KOPT-K1 (cell line): ENCODE measurements around the gene DNTT.

Experiments
- H3K27ac ChIP-seq: fragments of 200-600 bp; sonication (generic); 2 replicates; pipeline ENCODE4 v1.5.1; 2016; ENCODE audit warnings: antibody characterized with exemption, mild to moderate bottlenecking, low read depth, low read length; ENCODE audit not compliant: poor library complexity, severe bottlenecking
- H3K36me3 ChIP-seq: fragments of 200-600 bp; sonication (generic); 2 replicates; pipeline ENCODE4 v1.5.1; 2017; ENCODE audit warnings: antibody characterized with exemption, mild to moderate bottlenecking, low read length, moderate library complexity; ENCODE audit not compliant: insufficient read depth
- H3K9me3 ChIP-seq: fragments of 200-600 bp; sonication (generic); 2 replicates; pipeline ENCODE4 v1.5.1; 2017; ENCODE audit warnings: antibody characterized with exemption, low read length, mild to moderate bottlenecking; ENCODE audit not compliant: insufficient read depth, poor library complexity, severe bottlenecking

Gene DNTT

GRCh38 chr10:96339956-96340904 lies 36.0 kb downstream of the DNTT start:
- H3K27ac ChIP-seq = no peak overlapping the region
- H3K36me3 ChIP-seq = peaks cover 34% of the 10 kb centered on the region
- peaks cover 1% of the 10 kb centered on the region for H3K9me3 ChIP-seq

- peaks cover 21% of the 10 kb centered on the region for H3K36me3 ChIP-seq
- peaks cover 14% of the 10 kb centered on the region for H3K9me3 ChIP-seq
- H3K27ac ChIP-seq = no peak overlapping the region
Observed at GRCh38 chr10:96341219-96342182, 37.3 kb downstream of the DNTT start.

- Histone ChIP-seq H3K36me3 (peaks cover 13% of the 10 kb centered on the region), H3K27ac (no peak overlapping the region), H3K9me3 (peaks cover 15% of the 10 kb centered on the region)
Observed at GRCh38 chr10:96342402-96342801, 38.2 kb downstream of the DNTT start.

GRCh38 chr10:96344178-96344577 lies 39.9 kb downstream of the DNTT start:
- H3K36me3 ChIP-seq = peaks cover 5% of the 10 kb centered on the region; the same call in 1 of the 2 replicates
- H3K9me3 ChIP-seq = peaks cover 15% of the 10 kb centered on the region
- H3K27ac ChIP-seq = no peak overlapping the region

- Histone ChIP-seq H3K36me3 (peaks cover 5% of the 10 kb centered on the region; the same call in 1 of the 2 replicates), H3K9me3 (peaks cover 15% of the 10 kb centered on the region), H3K27ac (no peak overlapping the region)
Observed at GRCh38 chr10:96345222-96345621, 41.0 kb downstream of the DNTT start.

- Histone ChIP-seq H3K9me3 (peaks cover 15% of the 10 kb centered on the region), H3K36me3 (peaks cover 5% of the 10 kb centered on the region; the same call in 1 of the 2 replicates), H3K27ac (no peak overlapping the region)
Observed at GRCh38 chr10:96346295-96346694, 42.1 kb downstream of the DNTT start.

GRCh38 chr10:96352027-96352426 lies 47.8 kb downstream of the DNTT start:
- H3K27ac ChIP-seq = no peak overlapping the region
- H3K9me3 ChIP-seq = no peaks in the 10 kb centered on the region
- no peaks in the 10 kb centered on the region for H3K36me3 ChIP-seq

- no peak overlapping the region for H3K27ac ChIP-seq
- H3K9me3 ChIP-seq = no peaks in the 10 kb centered on the region
- no peaks in the 10 kb centered on the region for H3K36me3 ChIP-seq
Observed at GRCh38 chr10:96352582-96352981, 48.3 kb downstream of the DNTT start.

- Histone ChIP-seq H3K27ac (no peak overlapping the region), H3K9me3 (no peaks in the 10 kb centered on the region), H3K36me3 (no peaks in the 10 kb centered on the region)
Observed at GRCh38 chr10:96357038-96357620, 52.9 kb downstream of the DNTT start.

- Histone ChIP-seq H3K9me3 (no peaks in the 10 kb centered on the region), H3K27ac (no peak within 1 kb of the TSS), H3K36me3 (no peaks in the 10 kb centered on the region)
Observed at GRCh38 chr10:96358851-96359540, 54.8 kb downstream of the DNTT start, which contains the start of gene OPALIN. Gene OPALIN (minus strand): TSS chr10:96359002. CDS start chr10:96358896, 106 bp downstream.

GRCh38 chr10:96359616-96360015 lies 55.4 kb downstream of the DNTT start:
- Histone ChIP-seq H3K27ac (no peak overlapping the region), H3K9me3 (no peaks in the 10 kb centered on the region), H3K36me3 (no peaks in the 10 kb centered on the region)

- Histone ChIP-seq H3K27ac (no peak overlapping the region), H3K9me3 (no peaks in the 10 kb centered on the region), H3K36me3 (no peaks in the 10 kb centered on the region)
Observed at GRCh38 chr10:96360331-96360730, 56.1 kb downstream of the DNTT start.

- H3K27ac ChIP-seq = no peak overlapping the region
- H3K36me3 ChIP-seq = no peaks in the 10 kb centered on the region
- no peaks in the 10 kb centered on the region for H3K9me3 ChIP-seq
Observed at GRCh38 chr10:96360766-96361165, 56.5 kb downstream of the DNTT start.

- Histone ChIP-seq H3K9me3 (no peaks in the 10 kb centered on the region), H3K27ac (no peak overlapping the region), H3K36me3 (no peaks in the 10 kb centered on the region)
Observed at GRCh38 chr10:96365571-96365970, 61.3 kb downstream of the DNTT start.
